Neural progenitor cell (in vitro differentiated cells): ENCODE data around the gene FARP2.

ENCODE experiments used
- EZH2 ChIP-seq: fragments of 200-600 bp; sonication (generic); IDR thresholded peaks from 2 replicates; pipeline ENCODE4 v1.6.1; 2017; ENCODE audit warnings: antibody characterized with exemption, mild to moderate bottlenecking, moderate library complexity
- TF ChIP-seq, protein P1 (sequence below): fragments of 200-600 bp; sonication (generic); IDR thresholded peaks from 2 replicates; pipeline ENCODE4 v1.5.1; 2017; ENCODE audit warnings: antibody characterized with exemption, mild to moderate bottlenecking

DNA sequence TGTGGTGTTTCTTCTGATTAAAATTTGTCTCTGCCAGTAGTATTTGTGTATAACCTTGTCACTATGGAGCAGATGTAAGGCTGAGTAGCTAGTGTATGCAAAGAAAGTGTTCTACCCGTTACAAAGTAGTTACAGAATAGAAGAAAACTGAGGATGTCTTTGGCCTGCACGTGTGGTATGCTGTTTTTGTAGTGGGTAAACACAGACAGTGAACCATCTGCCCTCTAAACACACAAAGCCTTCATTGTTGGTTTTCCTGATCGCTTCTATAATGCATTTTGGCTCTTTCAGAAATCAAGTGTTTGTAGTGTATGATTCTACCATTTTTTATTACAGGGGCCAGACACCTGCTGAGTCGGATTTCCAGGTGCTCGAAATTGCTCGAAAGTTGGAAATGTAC lies 61.5 kb downstream of the FARP2 start:
- TF ChIP-seq, protein P1, sequence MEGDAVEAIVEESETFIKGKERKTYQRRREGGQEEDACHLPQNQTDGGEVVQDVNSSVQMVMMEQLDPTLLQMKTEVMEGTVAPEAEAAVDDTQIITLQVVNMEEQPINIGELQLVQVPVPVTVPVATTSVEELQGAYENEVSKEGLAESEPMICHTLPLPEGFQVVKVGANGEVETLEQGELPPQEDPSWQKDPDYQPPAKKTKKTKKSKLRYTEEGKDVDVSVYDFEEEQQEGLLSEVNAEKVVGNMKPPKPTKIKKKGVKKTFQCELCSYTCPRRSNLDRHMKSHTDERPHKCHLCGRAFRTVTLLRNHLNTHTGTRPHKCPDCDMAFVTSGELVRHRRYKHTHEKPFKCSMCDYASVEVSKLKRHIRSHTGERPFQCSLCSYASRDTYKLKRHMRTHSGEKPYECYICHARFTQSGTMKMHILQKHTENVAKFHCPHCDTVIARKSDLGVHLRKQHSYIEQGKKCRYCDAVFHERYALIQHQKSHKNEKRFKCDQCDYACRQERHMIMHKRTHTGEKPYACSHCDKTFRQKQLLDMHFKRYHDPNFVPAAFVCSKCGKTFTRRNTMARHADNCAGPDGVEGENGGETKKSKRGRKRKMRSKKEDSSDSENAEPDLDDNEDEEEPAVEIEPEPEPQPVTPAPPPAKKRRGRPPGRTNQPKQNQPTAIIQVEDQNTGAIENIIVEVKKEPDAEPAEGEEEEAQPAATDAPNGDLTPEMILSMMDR, result no peak
- no peak for TF ChIP-seq EZH2
